K562 (cell line): Measurements from ENCODE around the gene CCDC82. TPM values are rescaled to one million over a fixed set of nuclear protein-coding genes. Genes with fewer than 3 reads are reported as not detected.

Experiments used
- DMBX1 ChIP-seq: fragments of 250-450 bp; sonication (Bioruptor Pico); IDR thresholded peaks from 2 replicates; pipeline ENCODE4 v1.8.0; 2022; ENCODE audit warnings: inconsistent platforms, mild to moderate bottlenecking, moderate library complexity, borderline replicate concordance
- ELF2 ChIP-seq: fragments of 250-450 bp; sonication (Bioruptor Pico); IDR thresholded peaks from 2 replicates; pipeline ENCODE4 v1.5.0; 2021; ENCODE audit warnings: mild to moderate bottlenecking
- ETS2 ChIP-seq: IDR thresholded peaks from 2 replicates; pipeline ENCODE4 v1.6.1; 2016; ENCODE audit warnings: borderline replicate concordance, missing genetic modification characterization, mild to moderate bottlenecking, moderate library complexity, missing compliant biosample characterization; ENCODE audit not compliant: poor library complexity, severe bottlenecking
- OTX1 ChIP-seq: fragments of 450-650 bp; formaldehyde crosslinking; IDR thresholded peaks from 2 replicates; pipeline ENCODE4 v1.4.0; 2022; ENCODE audit warnings: mild to moderate bottlenecking
- PML ChIP-seq: IDR thresholded peaks from 2 replicates; pipeline ENCODE4 v1.6.1; 2012; ENCODE audit warnings: low read length, inconsistent platforms
- POLR2AphosphoS2 ChIP-seq: IDR thresholded peaks from 2 replicates; pipeline ENCODE4 v1.6.1; 2012; ENCODE audit warnings: low read length, improper control_type of control experiment
- PTRF ChIP-seq: fragments of 450-650 bp; IDR thresholded peaks from 2 replicates; pipeline ENCODE4 v1.6.1; 2016; ENCODE audit warnings: mild to moderate bottlenecking, missing genetic modification characterization, missing compliant biosample characterization
- PTTG1 ChIP-seq: fragments of 450-650 bp; IDR thresholded peaks from 2 replicates; pipeline ENCODE4 v1.6.1; 2016; ENCODE audit warnings: low read depth, mild to moderate bottlenecking, missing genetic modification characterization, missing compliant biosample characterization
- TAF7 ChIP-seq: fragments of 450-650 bp; IDR thresholded peaks from 2 replicates; pipeline ENCODE4 v1.6.1; 2016; ENCODE audit warnings: missing genetic modification characterization, missing compliant biosample characterization
- TCF7L2 ChIP-seq: fragments of 150-350 bp; IDR thresholded peaks from 2 replicates; pipeline ENCODE4 v1.6.1; 2016; ENCODE audit warnings: low read depth, mild to moderate bottlenecking, low read length, moderate library complexity
- TCFL5 ChIP-seq: fragments of 250-450 bp; sonication (Bioruptor Pico); conservative IDR thresholded peaks from 2 replicates; pipeline ENCODE4 v1.6.1; 2021; ENCODE audit warnings: mild to moderate bottlenecking, moderate library complexity, matching md5 sums
- THAP7 ChIP-seq: fragments of 250-450 bp; sonication (Bioruptor Pico); IDR thresholded peaks from 2 replicates; pipeline ENCODE4 v1.5.0; 2021
- ZBTB34 ChIP-seq: fragments of 250-450 bp; sonication (Bioruptor Pico); IDR thresholded peaks from 2 replicates; pipeline ENCODE4 v1.8.0; 2021; ENCODE audit warnings: mild to moderate bottlenecking, moderate library complexity
- ZNF134 ChIP-seq: fragments of 250-450 bp; sonication (Bioruptor Pico); conservative IDR thresholded peaks from 2 replicates; pipeline ENCODE4 v1.4.0; 2020
- ZNF239 ChIP-seq: fragments of 250-450 bp; sonication (Bioruptor Pico); IDR thresholded peaks from 2 replicates; pipeline ENCODE4 v1.4.0; 2020; ENCODE audit warnings: mild to moderate bottlenecking
- ZNF347 ChIP-seq: fragments of 450-650 bp; formaldehyde crosslinking; IDR thresholded peaks from 2 replicates; pipeline ENCODE4 v1.4.0; 2020; ENCODE audit warnings: low read depth, mild to moderate bottlenecking, moderate library complexity
- ZNF384 ChIP-seq: IDR thresholded peaks from 2 replicates; pipeline ENCODE4 v1.6.1; 2012; ENCODE audit warnings: low read depth, low read length, improper control_type of control experiment
- ZNF583 ChIP-seq: fragments of 250-450 bp; sonication (Bioruptor Pico); IDR thresholded peaks from 2 replicates; pipeline ENCODE4 v1.4.0; 2020
- ZNF696 ChIP-seq: fragments of 250-450 bp; sonication (Bioruptor Pico); conservative IDR thresholded peaks from 2 replicates; pipeline ENCODE4 v1.4.0; 2020; ENCODE audit warnings: mild to moderate bottlenecking, moderate library complexity
- ZNF766 ChIP-seq: fragments of 200-800 bp; sonication (Bioruptor generic); conservative IDR thresholded peaks from 2 replicates; pipeline ENCODE4 v1.6.1; 2016; ENCODE audit warnings: missing genetic modification characterization, missing compliant biosample characterization
- ZSCAN32 ChIP-seq: fragments of 450-650 bp; formaldehyde crosslinking; IDR thresholded peaks from 2 replicates; pipeline ENCODE4 v1.4.0; 2020; ENCODE audit warnings: mild to moderate bottlenecking, moderate library complexity
- polyA plus RNA-seq, 8 experiments: library from polyadenylated mRNA; depleted of rRNA in 4 of 8; stranded (reverse) in 5 of 8; unstranded in 3 of 8; fragments of >200 nt; fragmentation: Nextera tagmentation in 2 of 8; fragmentation: Illumina TruSeq in 1 of 8; extraction: Ambion mirVana in 2 of 8; extraction: Trizol in 1 of 8; gene quantifications; 2 replicates each; pipeline versions ENCODE4 v1.2.1 to v1.2.3, GENCODE V29; 2011 to 2014; ENCODE audit warnings: inconsistent platforms in 1 of 8, missing spikeins in 1 of 8
- total RNA-seq, 7 experiments: library from RNA; depleted of rRNA in 6 of 7; stranded (reverse); fragments of >200 nt in 6 of 7; fragmentation: Illumina TruSeq in 2 of 7; extraction: Trizol in 2 of 7; gene quantifications; 2 replicates each; pipeline versions ENCODE4 v1.2.1 to v1.2.3, GENCODE V29; 2011 to 2021; ENCODE audit warnings: low replicate concordance in 1 of 7
- TF ChIP-seq, protein P1 (sequence below): fragments of 250-450 bp; sonication (Bioruptor Pico); IDR thresholded peaks from 2 replicates; pipeline ENCODE4 v1.4.0; 2020; ENCODE audit warnings: mild to moderate bottlenecking, moderate library complexity, borderline replicate concordance
- TF ChIP-seq, protein P2 (sequence below): fragments of 250-450 bp; sonication (Bioruptor Pico); IDR thresholded peaks from 2 replicates; pipeline ENCODE4 v1.5.0; 2021; ENCODE audit warnings: mild to moderate bottlenecking, borderline replicate concordance

Gene CCDC82
- total and polyA plus RNA-seq, 9 of the 15 experiments (the other 6 are each of a cell fraction or from before 2014, with no cell fraction given): 12.5 to 51.3 (median 24.5) TPM

- TF ChIP-seq TCF7L2 (no peak), PML (no peak), ZNF583 (CRISPR knock-in tag) (peak; percentile 96), OTX1 (CRISPR knock-in tag) (peak; percentile 73; the same call in 1 of the 2 replicates), ZSCAN32 (CRISPR knock-in tag) (peak; percentile 71; the same call in 1 of the 2 replicates), ZNF766 (peak; percentile 89), THAP7 (CRISPR knock-in tag) (peak; percentile 72; the same call in 1 of the 2 replicates), POLR2AphosphoS2 (no peak), DMBX1 (CRISPR knock-in tag) (peak; percentile 98), ZNF347 (0 out of 2 replicates have a peak, but pooled peaks have one; percentile 24), TCFL5 (CRISPR knock-in tag) (peak; percentile 80), ZNF384 (no peak), ZNF239 (CRISPR knock-in tag) (peak; percentile 82), PTTG1 (tag) (peak; percentile 90), TAF7 (peak; percentile 81), ELF2 (CRISPR knock-in tag) (peak; percentile 71; the same call in 1 of the 2 replicates), ETS2 (peak; percentile 62), ZNF134 (CRISPR knock-in tag) (peak; percentile 53; the same call in 1 of the 2 replicates), PTRF (peak; percentile 94), ZBTB34 (CRISPR knock-in tag) (peak; percentile 64; the same call in 1 of the 2 replicates), ZNF696 (CRISPR knock-in tag) (0 out of 2 replicates have a peak, but pooled peaks have one; percentile 28)
- TF ChIP-seq, protein P1, sequence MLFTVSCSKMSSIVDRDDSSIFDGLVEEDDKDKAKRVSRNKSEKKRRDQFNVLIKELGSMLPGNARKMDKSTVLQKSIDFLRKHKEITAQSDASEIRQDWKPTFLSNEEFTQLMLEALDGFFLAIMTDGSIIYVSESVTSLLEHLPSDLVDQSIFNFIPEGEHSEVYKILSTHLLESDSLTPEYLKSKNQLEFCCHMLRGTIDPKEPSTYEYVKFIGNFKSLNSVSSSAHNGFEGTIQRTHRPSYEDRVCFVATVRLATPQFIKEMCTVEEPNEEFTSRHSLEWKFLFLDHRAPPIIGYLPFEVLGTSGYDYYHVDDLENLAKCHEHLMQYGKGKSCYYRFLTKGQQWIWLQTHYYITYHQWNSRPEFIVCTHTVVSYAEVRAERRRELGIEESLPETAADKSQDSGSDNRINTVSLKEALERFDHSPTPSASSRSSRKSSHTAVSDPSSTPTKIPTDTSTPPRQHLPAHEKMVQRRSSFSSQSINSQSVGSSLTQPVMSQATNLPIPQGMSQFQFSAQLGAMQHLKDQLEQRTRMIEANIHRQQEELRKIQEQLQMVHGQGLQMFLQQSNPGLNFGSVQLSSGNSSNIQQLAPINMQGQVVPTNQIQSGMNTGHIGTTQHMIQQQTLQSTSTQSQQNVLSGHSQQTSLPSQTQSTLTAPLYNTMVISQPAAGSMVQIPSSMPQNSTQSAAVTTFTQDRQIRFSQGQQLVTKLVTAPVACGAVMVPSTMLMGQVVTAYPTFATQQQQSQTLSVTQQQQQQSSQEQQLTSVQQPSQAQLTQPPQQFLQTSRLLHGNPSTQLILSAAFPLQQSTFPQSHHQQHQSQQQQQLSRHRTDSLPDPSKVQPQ: peak; percentile 52; the same call in 1 of the 2 replicates
- TF ChIP-seq, protein P2, sequence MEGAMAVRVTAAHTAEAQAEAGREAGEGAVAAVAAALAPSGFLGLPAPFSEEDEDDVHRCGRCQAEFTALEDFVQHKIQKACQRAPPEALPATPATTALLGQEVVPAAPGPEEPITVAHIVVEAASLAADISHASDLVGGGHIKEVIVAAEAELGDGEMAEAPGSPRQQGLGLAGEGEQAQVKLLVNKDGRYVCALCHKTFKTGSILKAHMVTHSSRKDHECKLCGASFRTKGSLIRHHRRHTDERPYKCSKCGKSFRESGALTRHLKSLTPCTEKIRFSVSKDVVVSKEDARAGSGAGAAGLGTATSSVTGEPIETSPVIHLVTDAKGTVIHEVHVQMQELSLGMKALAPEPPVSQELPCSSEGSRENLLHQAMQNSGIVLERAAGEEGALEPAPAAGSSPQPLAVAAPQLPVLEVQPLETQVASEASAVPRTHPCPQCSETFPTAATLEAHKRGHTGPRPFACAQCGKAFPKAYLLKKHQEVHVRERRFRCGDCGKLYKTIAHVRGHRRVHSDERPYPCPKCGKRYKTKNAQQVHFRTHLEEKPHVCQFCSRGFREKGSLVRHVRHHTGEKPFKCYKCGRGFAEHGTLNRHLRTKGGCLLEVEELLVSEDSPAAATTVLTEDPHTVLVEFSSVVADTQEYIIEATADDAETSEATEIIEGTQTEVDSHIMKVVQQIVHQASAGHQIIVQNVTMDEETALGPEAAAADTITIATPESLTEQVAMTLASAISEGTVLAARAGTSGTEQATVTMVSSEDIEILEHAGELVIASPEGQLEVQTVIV (CRISPR knock-in tag): peak; percentile 53; the same call in 1 of the 2 replicates
These were observed 59.2 kb downstream of the CCDC82 start (continued) for GRCh38 chr11:96330511-96330859.
